BLaER1 treated with 17β-estradiol and CSF1 and Interleukin-3, amounts not matched to agents 10 nM and 100 nM (cell line): ENCODE measurements around the gene KCTD2.
A peak's percentile ranks its signal among the peaks of the same experiment; 100 is the strongest.

Experiments used
- H3K27ac ChIP-seq, 11 experiments: shearing (Covaris generic); formaldehyde crosslinking; 2 replicates each; pipeline ENCODE4 v1.8.1; 2022
- H3K27me3 ChIP-seq, 11 experiments: shearing (Covaris generic); formaldehyde crosslinking; 2 replicates each; pipeline ENCODE4 v1.8.1; 2022
- H3K36me3 ChIP-seq, 11 experiments: shearing (Covaris generic); formaldehyde crosslinking; 2 replicates each; pipeline ENCODE4 v1.8.1; 2022
- H3K4me1 ChIP-seq, 10 experiments: shearing (Covaris generic); formaldehyde crosslinking; 2 replicates each; pipeline ENCODE4 v1.8.1; 2022
- H3K4me2 ChIP-seq, 11 experiments: shearing (Covaris generic); formaldehyde crosslinking; 2 replicates each; pipeline ENCODE4 v1.8.1; 2022
- H3K4me3 ChIP-seq, 10 experiments: shearing (Covaris generic); formaldehyde crosslinking; 2 replicates each; pipeline ENCODE4 v1.8.1; 2022
- H3K9ac ChIP-seq, 11 experiments: shearing (Covaris generic); formaldehyde crosslinking; 2 replicates each; pipeline ENCODE4 v1.8.1; 2022
- H3K9me3 ChIP-seq, 11 experiments: shearing (Covaris generic); formaldehyde crosslinking; replicated peaks in 1 of 11; 2 replicates each; pipeline ENCODE4 v1.8.1; 2022
- H4K20me1 ChIP-seq, 11 experiments: shearing (Covaris generic); formaldehyde crosslinking; 2 replicates each; pipeline ENCODE4 v1.8.1; 2022
- Cebpa-rat ChIP-seq, 11 experiments: shearing (Covaris generic); IDR thresholded peaks; 2 replicates each; pipeline ENCODE4 v1.8.1; 2022

Gene KCTD2

DNA sequence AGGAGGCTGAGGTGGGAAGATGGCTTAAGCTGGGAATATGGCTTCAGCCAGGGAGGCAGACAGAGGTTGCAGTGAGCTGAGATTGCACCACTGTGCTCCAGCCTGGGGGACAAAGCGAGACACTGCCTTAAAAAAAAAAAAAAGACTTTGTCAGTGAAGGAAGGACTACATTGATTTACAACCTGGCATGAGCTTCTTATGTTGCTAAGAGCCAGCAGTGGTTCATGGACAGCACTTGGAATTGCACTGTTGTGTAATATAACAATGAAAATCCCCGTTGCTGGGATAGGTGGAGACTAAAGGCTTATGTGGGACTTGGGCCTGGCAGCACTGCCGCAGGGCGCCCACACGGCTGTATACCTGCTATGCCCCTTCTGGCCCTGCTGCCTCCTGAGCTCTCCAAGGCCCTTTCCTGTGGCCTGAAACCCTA lies 26.6 kb downstream of the KCTD2 start:
- H3K9me3 ChIP-seq, result no peaks in the 10 kb centered on the region
- H3K27me3 ChIP-seq, result peaks cover 0 to 31% (median 27%) of the 10 kb centered on the region in 11 experiments; a peak in 21 of 22 replicates
- no peak overlapping the region for H3K27ac ChIP-seq
- H4K20me1 ChIP-seq, result no peaks in the 10 kb centered on the region
- H3K4me2 ChIP-seq, result no peak overlapping the region; a peak in 1 of 22 replicates
- peaks cover 15 to 48% (median 21%) of the 10 kb centered on the region in 10 experiments for H3K4me1 ChIP-seq
- no peak for TF ChIP-seq Cebpa-rat (IDR thresholded peaks at IDR 0.05)
- H3K4me3 ChIP-seq, result no peak overlapping the region
- H3K36me3 ChIP-seq, result no peaks in the 10 kb centered on the region
- no peak overlapping the region for H3K9ac ChIP-seq

DNA sequence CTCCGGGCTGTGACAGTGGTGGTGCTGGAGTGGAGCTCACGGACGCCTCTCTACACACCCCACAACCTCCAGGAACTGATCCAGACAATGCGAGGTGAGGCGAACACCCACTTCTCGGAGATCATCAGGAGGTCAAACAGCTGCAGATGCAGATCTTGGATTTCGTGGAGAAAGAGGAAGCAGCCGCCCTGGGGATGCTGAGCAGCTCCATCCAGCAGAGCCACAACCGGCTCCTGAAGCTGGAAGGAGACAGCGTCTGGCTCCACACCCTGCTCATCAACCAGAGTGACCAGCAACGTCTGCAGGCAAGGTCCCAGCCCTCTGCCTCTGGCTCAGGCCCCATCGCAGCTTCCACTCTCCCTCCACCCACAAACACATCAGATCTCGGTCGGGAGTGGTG lies 27.5 kb downstream of the KCTD2 start:
- Histone ChIP-seq H3K27me3 (peaks cover 0 to 40% (median 33%) of the 10 kb centered on the region in 11 experiments; a peak in 21 of 22 replicates), H3K27ac (no peak overlapping the region), H3K4me1 (peaks cover 24 to 57% (median 30%) of the 10 kb centered on the region in 10 experiments), H3K4me2 (peak overlapping the region in 3 of 11 experiments; percentile 7 to 95 (median 38); a peak in 4 of 22 replicates), H3K4me3 (no peak overlapping the region), H3K36me3 (no peaks in the 10 kb centered on the region), H3K9me3 (no peaks in the 10 kb centered on the region), H4K20me1 (no peaks in the 10 kb centered on the region), H3K9ac (no peak overlapping the region)
- no peak for TF ChIP-seq Cebpa-rat (IDR thresholded peaks at IDR 0.05)

DNA sequence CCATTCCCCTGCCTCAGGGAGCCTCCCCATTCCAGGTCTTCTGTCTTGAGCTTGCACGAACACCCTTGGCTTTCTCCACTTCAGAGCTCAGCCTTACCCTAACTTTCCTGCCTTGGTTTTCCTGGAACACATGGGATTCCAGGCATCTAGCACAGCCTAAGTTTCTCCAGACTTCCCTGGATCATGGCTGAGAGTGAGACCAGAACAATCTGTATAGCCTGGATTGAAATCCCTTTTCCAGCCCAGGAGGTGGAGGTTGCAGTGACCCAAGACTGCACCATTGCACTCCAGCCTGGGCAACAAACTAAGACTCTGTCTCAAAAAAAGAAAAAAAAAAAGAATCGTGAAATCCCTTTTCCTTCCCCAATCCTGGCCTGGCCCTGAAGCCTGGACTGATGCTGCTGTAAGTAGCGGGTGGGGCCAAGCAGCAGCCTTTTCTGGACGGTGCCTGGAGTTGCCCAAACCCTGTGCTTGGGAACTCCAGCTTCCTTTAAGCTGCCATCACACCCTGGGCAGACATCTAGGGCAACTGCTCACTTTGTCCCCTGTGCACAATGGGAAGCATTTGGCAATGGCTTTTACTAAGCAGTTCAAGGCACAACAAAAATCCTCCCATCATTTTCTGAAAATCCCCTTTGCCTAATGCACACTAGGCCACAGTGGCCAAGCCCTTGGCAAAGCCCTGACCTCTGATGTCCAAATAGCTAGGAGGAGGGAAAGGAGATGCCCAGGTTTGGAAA lies 28.7 kb downstream of the KCTD2 start:
- Histone ChIP-seq H3K4me2 (peak overlapping the region in 4 of 11 experiments; percentile 42 to 95 (median 84); a peak in 9 of 22 replicates), H3K36me3 (no peaks in the 10 kb centered on the region), H4K20me1 (no peaks in the 10 kb centered on the region), H3K4me1 (peaks cover 33 to 70% (median 41%) of the 10 kb centered on the region in 10 experiments), H3K27ac (no peak overlapping the region), H3K9ac (no peak overlapping the region), H3K9me3 (no peaks in the 10 kb centered on the region), H3K27me3 (peaks cover 0 to 42% (median 33%) of the 10 kb centered on the region in 11 experiments; a peak in 21 of 22 replicates), H3K4me3 (no peak overlapping the region)
- no peak for TF ChIP-seq Cebpa-rat (IDR thresholded peaks at IDR 0.05)

DNA sequence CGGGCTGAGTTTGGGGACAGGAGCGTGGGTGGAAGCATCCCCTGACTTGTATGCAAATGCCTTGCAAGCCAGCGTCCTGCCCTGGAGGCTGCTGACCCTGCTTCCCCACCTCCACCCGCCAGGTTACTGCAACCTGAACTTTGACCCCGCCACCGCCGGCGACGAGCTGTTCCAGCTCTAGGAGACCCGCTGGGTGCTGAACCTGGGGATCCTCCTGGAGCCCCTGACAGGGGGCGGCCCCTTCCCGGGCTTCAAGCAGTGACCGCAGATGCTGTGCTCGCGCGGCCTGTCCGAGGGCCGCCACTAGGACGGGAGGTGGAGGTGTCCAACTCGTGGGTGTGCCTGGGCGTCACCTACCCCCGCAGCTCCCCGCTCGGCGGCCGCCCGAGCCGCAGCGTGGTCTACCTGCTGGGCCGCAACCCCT lies 30.1 kb downstream of the KCTD2 start:
- no peak for TF ChIP-seq Cebpa-rat (IDR thresholded peaks at IDR 0.05)
- H3K9ac ChIP-seq, result peak overlapping the region in 6 of 11 experiments; percentile 28 to 66 (median 63); a peak in 8 of 22 replicates
- peaks cover 0 to 42% (median 33%) of the 10 kb centered on the region in 11 experiments; a peak in 21 of 22 replicates for H3K27me3 ChIP-seq
- H3K4me2 ChIP-seq, result peak overlapping the region; percentile 60 to 95 (median 82)
- peaks cover 33 to 83% (median 52%) of the 10 kb centered on the region in 10 experiments for H3K4me1 ChIP-seq
- peak overlapping the region in 5 of 10 experiments; percentile 3 to 62 (median 34); a peak in 7 of 20 replicates for H3K4me3 ChIP-seq
- H3K36me3 ChIP-seq, result no peaks in the 10 kb centered on the region
- peak overlapping the region in 4 of 11 experiments; percentile 51 to 80 (median 74); a peak in 6 of 22 replicates for H3K27ac ChIP-seq
- no peaks in the 10 kb centered on the region for H4K20me1 ChIP-seq
- H3K9me3 ChIP-seq, result no peaks in the 10 kb centered on the region

DNA sequence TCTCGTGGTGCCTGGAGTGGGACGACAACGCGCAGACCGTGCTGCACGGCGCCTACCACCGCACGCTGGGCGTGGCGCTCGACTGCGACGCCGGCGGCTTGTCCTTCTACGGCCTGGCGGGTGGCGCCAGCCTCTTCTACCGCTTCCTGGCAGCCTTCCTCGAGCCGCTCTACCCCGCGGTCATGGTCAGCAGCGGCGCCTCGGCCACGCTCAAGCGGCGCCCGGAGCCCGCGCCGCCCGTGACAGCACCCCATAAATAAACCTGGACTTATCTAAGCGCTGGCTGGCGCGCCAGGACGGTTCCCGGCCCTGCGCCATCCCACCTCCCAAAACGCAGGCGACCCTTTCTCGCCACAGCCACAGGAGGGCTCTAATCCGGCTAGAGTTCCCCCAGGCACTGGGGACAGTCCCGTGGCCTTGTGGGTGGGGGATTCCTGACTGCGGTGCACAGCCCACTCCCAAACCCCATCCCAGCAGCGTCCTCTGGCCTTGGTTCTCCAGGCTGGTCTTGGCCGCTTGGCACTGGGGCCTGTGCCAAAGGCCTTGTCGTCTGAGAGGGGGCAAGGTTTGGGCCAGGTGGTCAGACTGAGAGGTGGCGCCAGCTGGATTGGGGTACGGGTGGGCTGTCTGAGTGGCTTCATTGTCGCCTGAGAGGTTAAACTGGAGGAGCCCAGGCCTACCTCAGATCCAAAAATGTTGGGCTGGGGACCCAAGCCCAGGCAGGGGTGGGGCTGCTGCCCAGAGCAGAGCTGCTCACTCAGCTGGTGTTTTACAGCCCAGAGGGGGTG lies 30.7 kb downstream of the KCTD2 start:
- TF ChIP-seq Cebpa-rat (IDR thresholded peaks at IDR 0.05), result no peak
- peak overlapping the region in 6 of 10 experiments; percentile 3 to 62 (median 28); a peak in 9 of 20 replicates for H3K4me3 ChIP-seq
- no peaks in the 10 kb centered on the region for H4K20me1 ChIP-seq
- H3K9ac ChIP-seq, result peak overlapping the region in 10 of 11 experiments; percentile 3 to 66 (median 45); a peak in 11 of 22 replicates
- peaks cover 0 to 42% (median 33%) of the 10 kb centered on the region in 11 experiments; a peak in 21 of 22 replicates for H3K27me3 ChIP-seq
- H3K4me1 ChIP-seq, result peaks cover 33 to 89% (median 57%) of the 10 kb centered on the region in 10 experiments
- peak overlapping the region; percentile 60 to 95 (median 82) for H3K4me2 ChIP-seq
- no peaks in the 10 kb centered on the region for H3K9me3 ChIP-seq
- H3K36me3 ChIP-seq, result no peaks in the 10 kb centered on the region
- peak overlapping the region in 6 of 11 experiments; percentile 29 to 80 (median 68); a peak in 12 of 22 replicates for H3K27ac ChIP-seq

DNA sequence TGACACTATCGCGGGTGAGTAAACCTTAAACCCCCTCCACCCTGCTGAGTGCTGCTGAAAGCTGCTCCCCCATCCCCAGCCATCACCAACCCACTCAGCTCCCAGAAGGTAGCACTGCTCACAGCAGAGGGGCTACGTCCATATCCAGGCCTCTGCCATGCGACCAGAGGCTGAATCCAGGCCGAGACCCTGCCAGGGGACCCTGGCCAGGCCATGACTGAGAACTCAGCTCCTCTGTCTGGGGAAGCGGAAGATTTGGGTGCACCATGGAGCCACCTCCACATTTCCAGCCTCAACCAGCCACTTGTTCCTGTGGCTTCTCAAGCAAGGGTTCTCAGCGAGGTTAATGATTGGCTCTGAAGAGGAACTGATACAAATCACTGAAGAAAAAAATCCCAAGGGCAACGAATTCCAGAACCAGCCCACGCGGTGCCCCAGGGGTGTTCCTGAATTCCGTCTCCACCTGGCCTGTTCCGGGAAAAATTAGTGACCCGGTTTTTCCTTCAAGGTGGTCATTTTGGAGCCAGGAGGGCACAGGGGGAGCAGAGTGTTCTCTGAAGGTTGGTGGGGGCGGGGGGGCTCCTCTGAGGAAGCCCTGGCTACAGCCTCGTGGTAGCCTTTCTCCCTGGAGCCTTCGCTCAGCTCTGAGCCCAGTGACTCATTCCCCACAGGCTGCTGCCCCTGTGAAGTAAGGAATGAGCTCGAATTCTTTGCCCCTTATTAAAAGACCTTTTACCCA lies 31.4 kb downstream of the KCTD2 start:
- Histone ChIP-seq H3K36me3 (no peaks in the 10 kb centered on the region), H4K20me1 (no peaks in the 10 kb centered on the region), H3K4me3 (peak overlapping the region in 3 of 10 experiments; percentile 27 to 50 (median 34); a peak in 4 of 20 replicates), H3K27me3 (peaks cover 0 to 42% (median 33%) of the 10 kb centered on the region in 11 experiments; a peak in 21 of 22 replicates), H3K9ac (peak overlapping the region in 8 of 11 experiments; percentile 6 to 66 (median 61); a peak in 14 of 22 replicates), H3K27ac (peak overlapping the region in 8 of 11 experiments; percentile 18 to 80 (median 60); a peak in 16 of 22 replicates), H3K9me3 (no peaks in the 10 kb centered on the region), H3K4me1 (peaks cover 38 to 94% (median 62%) of the 10 kb centered on the region in 10 experiments), H3K4me2 (peak overlapping the region; percentile 60 to 95 (median 82))
- TF ChIP-seq Cebpa-rat (IDR thresholded peaks at IDR 0.05), result no peak

DNA sequence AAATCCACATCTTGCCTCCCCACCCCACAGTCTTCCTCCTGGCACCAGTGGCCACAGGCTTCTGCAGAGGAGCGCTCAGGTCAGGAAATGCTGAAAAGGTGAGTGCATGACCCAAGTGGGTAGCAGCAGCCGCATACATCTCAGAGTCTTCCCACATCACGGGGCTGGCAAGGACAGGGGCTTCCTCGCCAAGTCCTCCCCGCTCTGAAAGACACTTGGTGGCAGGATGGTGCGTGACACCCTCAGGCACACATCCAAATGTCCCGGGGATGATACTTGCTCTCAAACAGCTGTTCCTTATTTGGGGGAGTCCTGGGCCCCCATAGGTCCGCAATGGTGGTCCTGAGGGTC lies 32.0 kb downstream of the KCTD2 start:
- H3K9me3 ChIP-seq, result no peaks in the 10 kb centered on the region
- peak overlapping the region in 2 of 10 experiments; percentile 27 to 34; a peak in 1 of 20 replicates for H3K4me3 ChIP-seq
- peak overlapping the region in 8 of 11 experiments; percentile 18 to 80 (median 60); a peak in 15 of 22 replicates for H3K27ac ChIP-seq
- peaks cover 0 to 42% (median 33%) of the 10 kb centered on the region in 11 experiments; a peak in 21 of 22 replicates for H3K27me3 ChIP-seq
- H3K4me2 ChIP-seq, result peak overlapping the region; percentile 60 to 95 (median 82)
- peaks cover 43 to 98% (median 68%) of the 10 kb centered on the region in 10 experiments for H3K4me1 ChIP-seq
- no peaks in the 10 kb centered on the region for H3K36me3 ChIP-seq
- H4K20me1 ChIP-seq, result no peaks in the 10 kb centered on the region
- TF ChIP-seq Cebpa-rat (IDR thresholded peaks at IDR 0.05), result no peak
- peak overlapping the region in 8 of 11 experiments; percentile 6 to 66 (median 61); a peak in 12 of 22 replicates for H3K9ac ChIP-seq
